Measurements from ENCODE around the gene MTARC2.
"Not testable (repeated sequence)": the region's sequence is repeated elsewhere in the genome, so short reads cannot be mapped to it uniquely, and the experiment has no call there.

The MTARC2 gene

DNA sequence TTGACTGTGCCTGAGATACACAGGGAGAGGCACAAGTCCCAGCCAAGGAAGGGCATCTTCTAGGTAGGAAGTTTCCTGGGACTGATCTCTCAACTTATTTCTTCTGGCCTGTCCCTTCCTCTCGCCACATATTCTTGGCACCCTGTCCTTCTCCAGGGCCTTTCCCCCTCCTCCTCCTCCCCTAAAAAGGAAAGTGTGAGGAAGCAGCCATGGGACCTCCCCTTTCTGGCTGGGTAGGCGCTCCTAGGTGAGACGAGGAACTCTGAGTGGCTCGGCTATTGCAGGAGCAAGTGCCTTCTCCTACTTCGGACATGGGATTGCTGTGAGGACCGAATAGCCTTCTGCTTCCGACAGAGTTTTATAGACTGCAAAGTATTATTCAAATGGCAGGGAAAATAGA, 15.5 kb upstream of the MTARC2 start:
- no peak for DNase-seq

DNA sequence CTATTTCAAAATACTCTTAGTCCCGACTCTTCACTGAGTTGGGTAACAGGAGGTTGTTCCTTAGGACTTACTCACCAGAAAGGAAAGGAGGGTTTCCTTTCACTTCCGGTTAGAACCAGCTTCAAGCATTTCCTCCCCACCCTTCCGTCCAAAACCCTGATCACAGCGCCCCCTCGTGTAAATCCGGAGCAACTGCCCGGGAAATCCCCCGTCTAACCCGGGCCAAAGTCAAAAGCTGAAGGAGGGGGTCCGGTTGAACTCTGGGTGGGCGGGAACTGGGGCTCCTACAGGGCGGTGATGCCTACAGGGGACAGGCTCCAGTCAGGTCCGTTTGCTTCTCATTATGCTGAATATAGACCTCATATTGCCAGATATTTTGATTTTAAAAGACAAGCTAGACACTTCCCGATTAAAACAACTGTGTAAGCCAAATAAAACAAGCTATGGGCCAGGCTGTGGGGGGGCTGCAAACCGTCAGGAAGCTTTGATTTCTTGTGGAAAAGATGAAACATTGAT, 15.0 kb upstream of the MTARC2 start:
- peak; percentile 88 for DNase-seq

DNA sequence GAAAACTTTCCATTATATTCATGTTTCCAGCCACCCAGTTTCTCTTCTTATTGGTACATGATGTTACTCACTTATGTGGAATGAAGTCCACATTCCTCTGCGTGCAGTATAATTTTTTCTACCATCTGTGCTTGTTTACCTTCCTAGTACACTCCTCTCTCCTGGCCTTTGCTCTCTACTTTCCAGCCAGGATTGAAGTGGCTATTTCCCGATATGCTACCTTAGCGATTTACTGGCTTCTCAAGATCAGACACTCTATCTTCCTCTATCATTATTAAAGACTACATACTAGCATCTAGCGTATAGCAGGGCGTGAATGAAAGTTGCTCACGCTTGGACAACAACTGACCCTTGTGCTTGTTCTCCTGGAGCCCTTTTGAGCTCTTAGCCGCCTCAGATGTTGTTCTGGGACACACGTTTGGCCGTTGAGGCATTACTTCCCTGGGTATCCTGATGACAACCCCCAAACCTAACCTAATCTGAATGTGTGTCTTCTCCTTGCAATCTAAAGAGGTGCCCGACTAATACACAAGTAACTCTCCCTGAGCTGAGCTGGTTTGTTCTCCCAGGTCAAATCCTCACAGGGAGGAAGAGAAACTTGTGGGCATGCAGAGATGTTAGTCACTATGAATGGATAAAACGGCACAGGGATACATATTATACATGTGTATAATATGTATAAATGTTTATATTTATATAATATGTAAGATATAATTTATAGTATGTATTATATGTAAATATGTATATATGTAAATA, 13.4 kb upstream of the MTARC2 start:
- no peak for DNase-seq

DNA sequence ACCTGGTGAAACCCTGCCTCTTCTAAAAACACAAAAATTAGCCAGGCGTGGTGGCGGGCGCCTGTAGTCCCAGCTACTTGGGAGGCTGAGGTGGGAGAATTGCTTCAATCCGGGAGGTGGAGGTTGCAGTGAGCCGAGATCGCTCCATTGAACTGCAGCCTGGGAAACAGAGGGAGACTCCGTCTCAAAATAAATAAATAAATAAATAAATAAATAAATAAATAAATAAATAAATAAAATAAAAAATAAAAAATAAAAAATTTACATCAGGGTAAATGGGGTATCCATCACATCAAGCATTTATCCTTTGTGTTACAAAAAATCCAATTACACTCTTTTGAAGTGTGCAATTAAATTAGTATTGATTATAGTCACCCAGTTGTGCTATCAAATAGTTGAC, 11.8 kb upstream of the MTARC2 start:
- DNase-seq: not testable (repeated sequence)

DNA sequence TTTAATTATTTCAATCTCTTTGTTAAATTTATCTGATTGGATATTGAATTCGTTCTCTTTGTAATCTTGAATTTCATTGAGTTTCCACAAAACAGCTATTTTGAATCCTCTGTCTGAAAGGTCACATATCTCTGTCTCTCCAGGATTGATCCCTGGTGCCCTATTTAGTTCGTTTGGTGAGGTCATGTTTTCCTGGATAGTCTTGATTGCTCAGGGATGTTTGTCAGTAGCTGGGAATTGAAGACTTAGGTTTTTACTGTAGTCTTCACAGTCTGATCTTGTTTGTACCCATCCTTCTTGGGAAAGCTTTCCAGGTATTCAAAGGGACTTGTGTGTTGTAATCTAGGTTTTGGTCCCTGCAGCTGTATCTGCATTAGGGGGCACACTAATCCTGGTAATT, 6.8 kb upstream of the MTARC2 start:
- no peak for DNase-seq

DNA sequence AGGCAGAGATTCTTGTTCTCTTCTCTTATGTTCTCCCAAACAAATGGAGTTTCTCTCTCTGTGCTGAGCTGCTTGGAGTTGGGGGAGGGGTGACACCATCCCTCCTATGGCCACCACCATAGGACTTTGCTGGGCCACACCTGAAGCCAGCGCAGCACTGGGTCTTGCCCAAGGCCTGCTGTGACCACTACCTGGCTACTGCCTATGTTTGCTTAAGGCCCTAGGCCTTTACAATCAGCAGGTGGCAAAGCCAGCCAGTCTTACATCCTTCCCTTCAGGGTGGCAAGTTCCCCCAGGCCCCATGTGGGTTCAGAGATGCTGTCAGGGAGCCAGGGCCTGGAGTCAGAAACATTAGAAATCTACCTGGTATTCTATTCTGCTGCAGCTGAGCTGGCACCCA, 6.3 kb upstream of the MTARC2 start:
- no peak for DNase-seq

DNA sequence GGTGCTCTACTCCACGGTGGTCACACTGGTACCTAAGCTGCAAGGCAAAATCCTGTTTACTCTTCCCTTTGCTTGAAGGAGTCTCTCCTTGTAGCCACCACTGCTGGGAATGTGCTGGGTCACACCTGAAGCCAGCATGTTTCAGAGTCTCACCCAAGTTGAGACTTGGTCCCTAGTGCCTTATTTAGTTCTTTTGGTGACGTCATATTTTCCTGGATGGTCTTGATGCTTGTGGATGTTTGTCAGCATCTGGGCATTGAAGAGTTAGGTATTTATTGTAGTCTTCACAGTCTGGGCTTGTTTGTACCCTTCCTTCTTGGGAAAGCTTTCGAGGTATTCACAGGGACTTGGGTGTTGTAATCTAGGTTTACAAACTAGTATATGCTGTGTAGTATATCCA, 5.6 kb upstream of the MTARC2 start:
- no peak for DNase-seq

DNA sequence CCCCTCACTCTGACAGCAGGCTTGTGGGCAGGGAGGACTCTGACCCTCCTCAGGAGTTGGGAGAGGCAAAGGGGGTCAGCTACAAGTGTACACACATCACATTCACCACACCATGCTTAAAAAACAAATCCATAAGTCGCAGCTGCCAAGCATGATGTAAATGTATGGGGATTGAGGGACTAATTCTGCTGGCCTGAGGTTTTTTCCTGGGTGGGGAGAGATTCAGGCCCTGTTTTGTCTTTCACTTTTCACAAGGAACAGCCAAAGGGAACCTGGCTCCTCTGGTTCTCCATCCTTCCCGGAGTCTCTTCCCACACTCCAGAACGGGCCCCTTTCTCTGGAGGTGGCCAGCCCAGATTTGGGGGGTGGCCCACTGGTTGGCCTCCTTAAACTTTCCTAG, 1.3 kb upstream of the MTARC2 start:
- no peak for DNase-seq

DNA sequence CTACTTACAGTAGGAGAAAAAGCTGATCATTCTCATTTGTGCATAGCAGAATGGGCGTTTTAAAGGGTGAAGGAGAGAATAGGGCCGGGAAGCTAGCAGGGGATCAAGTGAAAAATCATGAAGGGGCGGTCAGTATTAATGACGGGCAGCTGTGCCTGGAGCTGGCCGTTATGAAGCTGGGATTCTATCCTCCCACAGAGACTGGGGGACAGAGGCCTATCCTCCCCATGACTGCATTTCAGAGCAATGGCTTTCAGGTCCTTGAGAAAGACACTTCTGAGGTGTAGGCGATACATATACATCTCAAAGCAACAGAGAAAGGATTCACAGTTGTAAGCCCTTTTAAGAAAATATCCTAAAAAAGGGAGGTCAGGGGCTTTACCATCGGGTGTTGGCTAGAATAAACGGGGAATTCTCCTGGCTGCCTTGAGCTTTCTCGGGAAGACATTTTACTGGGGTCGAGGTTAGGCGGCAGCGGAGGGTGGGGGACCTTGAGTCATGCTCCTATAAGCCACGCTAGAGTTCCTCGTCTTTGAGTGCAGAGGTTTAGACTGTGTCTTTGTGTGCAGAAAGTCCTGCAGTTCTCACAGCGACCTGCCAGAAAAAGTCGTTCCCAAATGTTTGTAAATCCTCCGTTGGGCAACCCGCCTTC, 559 bp upstream of the MTARC2 start:
- no peak for DNase-seq

DNA sequence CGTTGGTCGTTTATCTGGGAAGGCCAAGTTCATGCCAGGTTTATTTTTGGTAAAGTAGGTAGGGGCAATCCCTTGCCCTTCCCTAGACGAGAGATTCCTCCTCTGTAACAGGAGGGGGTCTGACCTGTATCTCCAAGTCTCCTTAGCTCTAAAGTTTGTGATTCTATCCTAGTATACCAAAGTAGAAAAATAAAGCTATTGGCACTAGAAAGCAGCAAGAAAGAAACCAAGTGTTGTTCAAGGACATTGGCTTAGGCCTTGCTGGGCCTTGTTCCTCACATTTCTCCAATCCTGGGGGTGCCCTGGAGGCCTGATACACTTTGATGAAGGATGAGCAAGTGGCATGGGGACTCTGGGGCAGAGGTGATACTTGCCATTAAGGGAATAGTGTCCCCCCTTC, 814 bp downstream of the MTARC2 start:
- DNase-seq: no peak

DNA sequence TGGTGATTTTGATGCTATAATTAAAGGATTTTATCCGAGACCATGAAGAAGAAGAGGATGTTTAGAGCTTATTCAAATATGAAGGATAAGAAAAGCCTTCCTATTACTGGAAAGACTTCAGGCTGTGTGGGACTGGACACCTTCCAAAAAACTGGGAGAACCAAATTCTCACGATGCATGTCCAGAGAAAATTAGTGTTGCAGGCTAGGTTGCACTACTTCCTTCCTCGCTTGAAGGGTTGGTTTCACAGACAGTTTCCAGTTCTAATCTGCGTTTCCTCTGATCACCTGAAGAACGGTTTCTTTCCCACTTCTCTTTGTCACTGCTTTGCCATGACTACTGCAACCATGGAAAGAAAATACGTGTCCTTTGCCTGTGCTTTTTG, 2.0 kb downstream of the MTARC2 start:
- no peak for DNase-seq

DNA sequence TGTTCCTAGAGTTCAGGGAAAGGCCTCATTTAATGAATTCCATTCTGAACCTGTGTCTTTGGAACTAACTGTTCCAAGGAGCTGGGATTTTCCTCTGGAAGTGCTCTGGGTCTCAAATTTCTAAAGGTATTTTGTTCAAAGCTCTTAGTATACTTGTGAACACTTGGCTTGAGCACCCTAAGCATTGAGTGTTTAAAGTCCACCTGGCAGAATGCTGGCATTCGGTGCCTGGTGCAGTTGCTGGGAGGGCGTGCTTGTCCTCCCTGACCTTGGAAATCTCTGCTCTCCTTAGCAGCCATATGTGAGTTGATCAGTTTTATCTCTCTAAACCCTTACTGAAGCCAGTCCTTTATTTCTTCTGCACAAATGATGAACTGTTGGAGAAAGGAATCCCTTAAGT, 3.0 kb downstream of the MTARC2 start:
- no peak for DNase-seq

DNA sequence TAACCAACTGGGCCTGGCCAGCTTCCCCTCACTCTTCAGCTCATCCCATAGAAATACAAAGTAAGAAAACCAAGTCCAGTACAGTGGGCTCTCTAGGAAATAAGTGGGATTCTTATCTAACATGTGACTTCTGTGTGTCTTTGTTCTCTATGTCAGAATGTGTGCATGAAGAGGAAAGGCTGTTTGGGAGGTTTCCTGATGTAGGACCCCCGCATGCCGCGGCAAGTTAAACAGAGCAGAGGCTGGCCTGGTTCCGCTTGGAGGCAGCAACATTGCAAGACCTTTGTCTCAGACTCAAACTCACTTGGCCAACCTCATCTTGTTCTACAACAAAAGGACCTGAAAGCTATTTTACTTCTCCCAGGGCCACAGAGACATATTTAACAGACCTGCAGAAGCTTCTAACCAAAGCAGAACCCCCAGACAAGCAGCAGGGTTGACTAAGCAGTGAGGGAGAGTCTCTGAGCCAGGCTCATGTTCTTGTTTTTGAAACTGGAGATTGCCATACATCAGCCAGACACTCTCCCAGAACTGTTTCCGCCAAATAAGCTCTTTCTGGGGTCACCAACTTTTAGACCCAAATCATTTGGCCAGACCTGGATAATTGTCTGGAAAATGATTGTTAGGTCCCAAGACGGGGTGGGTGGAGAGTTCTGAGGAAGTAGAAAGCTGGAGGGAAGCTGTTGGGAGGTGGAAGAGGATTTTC, 6.2 kb downstream of the MTARC2 start:
- no peak for DNase-seq

DNA sequence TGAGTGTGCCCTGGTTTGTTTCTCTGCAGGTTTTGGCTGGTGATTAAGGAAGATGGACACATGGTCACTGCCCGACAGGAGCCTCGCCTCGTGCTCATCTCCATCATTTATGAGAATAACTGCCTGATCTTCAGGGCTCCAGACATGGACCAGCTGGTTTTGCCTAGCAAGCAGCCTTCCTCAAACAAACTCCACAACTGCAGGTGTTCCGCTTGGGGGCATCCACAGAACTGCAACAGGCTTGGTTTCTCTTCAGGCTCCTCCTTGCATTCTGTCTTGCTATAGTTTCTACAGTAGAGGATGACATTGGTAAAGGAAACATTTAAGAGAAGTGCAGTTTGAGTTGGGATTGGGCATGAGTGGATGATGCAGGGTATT, 6.8 kb downstream of the MTARC2 start:
- DNase-seq: no peak

DNA sequence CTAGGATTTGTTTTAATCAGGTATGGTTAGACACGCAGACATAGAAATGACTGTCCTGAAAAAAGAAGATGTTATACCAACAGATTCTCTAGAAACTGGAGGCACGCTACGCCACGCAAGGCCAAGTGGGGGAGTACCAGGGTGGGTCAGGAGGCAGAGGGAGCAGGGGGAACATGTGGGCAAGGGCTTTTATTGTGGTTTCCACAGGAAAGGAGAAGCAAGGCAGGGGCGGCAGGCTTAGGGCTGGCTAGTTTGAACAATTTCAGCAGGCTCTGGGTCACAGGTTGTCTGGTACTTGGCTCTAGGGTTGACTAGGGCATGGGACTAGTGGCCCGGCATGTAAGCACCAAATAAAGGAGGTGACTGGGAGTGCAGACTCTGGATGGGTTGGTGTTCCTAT, 7.2 kb downstream of the MTARC2 start:
- peak; percentile 14 for DNase-seq

DNA sequence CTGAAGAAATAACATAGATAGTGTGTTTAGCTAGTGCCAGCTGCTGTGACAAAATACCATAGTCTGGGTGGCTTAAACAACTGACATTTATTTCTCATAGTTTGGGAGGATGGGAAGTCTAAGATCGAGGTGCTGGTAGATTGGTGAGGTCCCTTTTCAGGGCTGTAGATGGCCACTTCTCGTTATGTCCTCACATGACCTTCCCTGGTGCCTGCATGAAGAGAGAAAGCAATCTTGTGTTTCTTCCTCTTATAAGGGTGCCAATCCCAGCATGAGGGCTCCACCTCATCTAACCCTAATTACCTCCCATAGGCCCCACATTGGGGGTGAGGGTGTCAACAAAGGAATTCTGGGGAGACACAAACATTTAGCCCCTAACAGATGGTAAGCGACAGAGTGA, 9.3 kb downstream of the MTARC2 start:
- no peak for DNase-seq

DNA sequence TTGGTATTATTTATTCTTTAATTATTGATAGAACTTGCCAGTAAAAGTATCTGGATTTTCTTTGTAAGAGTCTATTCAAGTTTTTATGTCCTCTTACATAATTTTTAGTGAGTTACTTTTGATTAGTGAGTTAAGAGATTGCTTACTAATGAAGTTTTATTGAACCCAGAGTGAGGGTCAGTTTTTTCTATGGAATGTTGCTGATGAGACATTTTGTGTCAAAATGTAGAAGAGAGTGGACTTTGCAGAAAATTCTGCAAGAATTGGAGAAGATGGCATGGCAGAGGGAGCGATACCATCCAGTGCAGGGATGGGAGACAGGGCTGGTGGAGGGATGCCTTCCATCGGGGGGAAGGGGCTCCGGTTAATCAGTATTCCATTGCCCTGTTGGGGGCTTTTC, 11.0 kb downstream of the MTARC2 start:
- no peak for DNase-seq

DNA sequence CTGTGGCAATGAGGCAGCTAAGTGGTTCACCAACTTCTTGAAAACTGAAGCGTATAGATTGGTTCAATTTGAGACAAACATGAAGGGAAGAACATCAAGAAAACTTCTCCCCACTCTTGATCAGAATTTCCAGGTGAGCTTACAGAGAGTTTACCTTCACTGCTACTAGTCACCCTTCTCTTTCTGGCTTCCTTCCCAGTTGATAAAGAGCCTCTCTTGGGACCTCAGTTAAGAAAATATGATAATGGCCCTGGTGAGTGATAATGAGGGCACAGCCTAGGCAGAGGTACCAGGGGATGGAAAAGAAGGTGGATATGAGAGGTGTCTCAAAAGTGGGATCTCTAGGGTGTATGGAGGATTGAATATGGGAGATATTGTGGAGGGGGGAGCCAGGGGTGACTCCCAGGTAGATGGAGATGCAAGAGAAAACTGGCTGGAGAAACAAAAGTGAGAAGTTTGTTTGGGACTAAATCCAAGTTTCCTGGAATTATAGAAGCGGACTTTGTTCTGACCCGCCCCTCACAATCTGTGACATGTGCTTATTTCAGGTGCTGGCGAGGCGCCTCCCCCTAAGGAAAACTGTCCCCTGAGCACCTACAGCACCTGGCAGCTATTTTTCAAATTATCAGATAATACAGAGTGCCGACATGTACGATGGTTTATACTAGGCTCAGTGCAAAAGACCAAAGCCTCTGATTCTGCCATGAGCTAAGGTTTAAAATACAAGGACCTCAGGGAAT, 13.7 kb downstream of the MTARC2 start:
- DNase-seq: no peak

DNA sequence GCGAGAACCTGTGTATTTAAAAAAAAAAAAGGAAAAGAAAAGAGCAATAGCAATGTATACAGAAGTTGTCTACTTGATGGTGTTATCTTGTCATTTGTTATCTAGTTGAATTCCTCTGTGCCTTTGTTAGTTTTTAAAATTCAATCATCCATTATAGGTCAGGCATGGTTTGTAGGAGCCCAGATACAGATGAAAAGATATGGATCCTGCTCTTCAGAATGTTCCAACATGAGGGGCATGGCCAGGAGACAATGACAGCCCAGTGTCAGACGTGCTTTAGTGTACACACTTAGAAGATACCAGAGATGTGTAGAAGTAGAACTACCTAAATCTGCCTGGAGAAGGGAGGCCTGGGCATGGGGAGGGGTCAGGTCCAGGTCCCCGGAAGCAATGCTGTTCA, 16.6 kb downstream of the MTARC2 start:
- no peak for DNase-seq

DNA sequence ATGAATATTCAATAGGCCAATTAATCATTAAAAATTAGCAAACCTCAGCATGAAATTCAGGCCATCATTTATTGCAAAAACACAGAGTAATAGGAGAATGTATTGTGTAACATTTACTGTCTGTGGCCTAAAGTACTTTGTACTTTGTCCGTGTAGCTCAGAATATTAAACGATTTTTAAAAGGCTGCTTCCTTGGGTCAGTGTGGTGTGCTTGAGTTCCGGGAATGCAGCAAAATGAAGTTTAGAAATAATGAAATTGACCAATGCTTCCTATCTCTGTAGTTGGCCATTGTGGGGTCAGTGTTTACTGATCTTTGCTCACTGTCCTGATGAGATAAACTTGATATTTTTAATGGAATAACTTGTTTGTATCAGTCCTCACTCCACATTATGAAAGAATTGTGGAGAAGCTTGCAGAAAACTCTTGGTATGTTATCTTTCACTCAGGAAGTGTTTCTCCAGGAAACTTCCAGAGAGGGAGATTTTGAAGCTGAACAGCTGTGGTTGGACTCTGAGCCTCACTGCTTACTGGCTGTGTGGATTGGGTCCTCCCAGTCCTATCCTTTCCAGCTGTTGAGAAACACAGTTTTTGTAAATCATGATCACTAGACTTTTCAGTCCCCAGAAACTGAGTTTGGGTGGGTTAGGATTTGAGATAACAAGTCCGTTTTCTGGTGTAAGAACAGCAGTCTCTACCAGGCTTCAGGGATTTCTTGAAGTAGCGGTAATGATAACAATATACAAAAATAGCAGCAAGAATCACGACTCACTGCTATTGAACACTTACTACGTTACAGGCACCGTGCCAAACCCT, 19.4 kb downstream of the MTARC2 start:
- DNase-seq: peak; percentile 72

DNA sequence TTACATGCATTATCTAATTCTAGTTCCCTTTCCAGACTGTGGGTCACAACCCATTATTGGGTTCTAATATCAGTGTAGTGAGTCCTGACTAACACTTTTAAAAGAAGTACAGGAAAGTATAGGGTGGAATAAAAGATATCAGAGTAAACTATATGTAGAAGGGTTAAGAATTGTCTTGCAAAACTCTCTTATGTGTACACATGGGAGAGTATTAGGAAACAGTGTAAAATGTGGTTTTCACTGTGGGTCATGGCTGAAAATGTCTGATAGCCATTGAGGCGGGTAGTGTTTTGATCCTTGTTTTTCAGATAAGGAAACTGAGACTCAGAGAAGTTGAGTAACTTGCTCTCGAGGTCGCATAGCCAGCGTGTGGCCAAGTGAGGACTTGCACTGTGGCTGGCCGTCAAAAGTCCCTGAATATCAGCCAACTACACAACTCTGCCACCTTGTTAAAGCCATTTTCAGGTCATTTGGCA, 20.0 kb downstream of the MTARC2 start:
- DNase-seq: peak; percentile 66

DNA sequence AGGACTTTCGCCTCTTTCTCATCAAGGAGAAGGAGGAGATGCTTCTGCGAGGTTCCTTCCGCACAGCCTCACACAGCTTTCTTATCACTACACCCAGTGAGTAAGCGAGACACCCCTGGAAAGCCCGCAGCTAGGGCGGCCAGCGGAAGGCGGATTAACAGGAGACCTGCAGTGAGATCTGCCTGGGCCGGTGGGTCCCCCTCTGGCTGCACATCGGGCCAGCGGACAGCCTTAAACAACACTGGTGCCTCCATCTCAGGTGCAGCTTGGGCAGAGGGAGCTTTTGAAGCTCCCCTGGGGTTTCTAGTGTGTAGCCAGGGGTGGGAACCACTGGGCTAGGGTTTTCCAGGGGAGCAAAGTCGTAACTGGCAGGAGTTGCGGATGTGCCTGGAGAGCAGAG, 21.1 kb downstream of the MTARC2 start:
- no peak for DNase-seq
